H9 (cell line): ENCODE measurements around the gene PCBP2. TPM values are rescaled to one million over a fixed set of nuclear protein-coding genes. Genes with fewer than 3 reads are reported as not detected.
A peak's percentile ranks its signal among the peaks of the same experiment; 100 is the strongest.

ENCODE experiments used
- DNase-seq: peaks from one replicate; pipeline ENCODE4 v3.0.0-alpha.2; 2017
- H2AFZ ChIP-seq: one replicate; pipeline ENCODE4 v1.6.1; 2013; ENCODE audit warnings: mild to moderate bottlenecking, low read length, control low read depth, moderate library complexity
- H2AK5ac ChIP-seq: 2 replicates; pipeline ENCODE4 v1.6.1; 2013; ENCODE audit warnings: low read length, control low read depth, mixed read lengths; ENCODE audit not compliant: insufficient read length
- H2BK120ac ChIP-seq: one replicate; pipeline ENCODE4 v1.6.1; 2013; ENCODE audit warnings: low read depth, mild to moderate bottlenecking, low read length, control low read depth, inconsistent platforms; ENCODE audit not compliant: poor library complexity, severe bottlenecking
- H2BK12ac ChIP-seq: 2 replicates; pipeline ENCODE4 v1.6.1; 2013; ENCODE audit warnings: low read length, control low read depth, mixed read lengths, low read depth; ENCODE audit not compliant: insufficient read length
- H2BK15ac ChIP-seq: 2 replicates; pipeline ENCODE4 v1.6.1; 2013; ENCODE audit warnings: low read depth, low read length, control low read depth
- H2BK20ac ChIP-seq: one replicate; pipeline ENCODE4 v1.6.1; 2013; ENCODE audit warnings: low read depth, mild to moderate bottlenecking, low read length, control low read depth, inconsistent platforms; ENCODE audit not compliant: poor library complexity, severe bottlenecking
- H2BK5ac ChIP-seq: 2 replicates; pipeline ENCODE4 v1.6.1; 2013; ENCODE audit warnings: low read length, control low read depth, mixed read lengths; ENCODE audit not compliant: insufficient read length
- H3K14ac ChIP-seq: 2 replicates; pipeline ENCODE4 v1.6.1; 2013; ENCODE audit warnings: low read length, control low read depth; ENCODE audit not compliant: insufficient read depth
- H3K18ac ChIP-seq: 2 replicates; pipeline ENCODE4 v1.6.1; 2013; ENCODE audit warnings: low read depth, mild to moderate bottlenecking, mixed read lengths, low read length, control low read depth; ENCODE audit not compliant: insufficient read length
- H3K23ac ChIP-seq: 2 replicates; pipeline ENCODE4 v1.6.1; 2013; ENCODE audit warnings: low read length, control low read depth, mixed read lengths, low read depth; ENCODE audit not compliant: insufficient read length
- H3K23me2 ChIP-seq: 2 replicates; pipeline ENCODE4 v1.6.1; 2013; ENCODE audit warnings: low read depth, mild to moderate bottlenecking, mixed read lengths, low read length, control low read depth; ENCODE audit not compliant: insufficient read length, poor library complexity, severe bottlenecking
- H3K27ac ChIP-seq: 2 replicates; pipeline ENCODE4 v1.5.1; 2013; ENCODE audit warnings: low read length, control low read depth, mixed read lengths, low read depth; ENCODE audit not compliant: insufficient read length
- H3K27me3 ChIP-seq: 2 replicates; pipeline ENCODE4 v1.6.1; 2013; ENCODE audit warnings: low read length, control low read depth, inconsistent platforms; ENCODE audit not compliant: insufficient read depth
- H3K4ac ChIP-seq: 2 replicates; pipeline ENCODE4 v1.6.1; 2013; ENCODE audit warnings: low read depth, mild to moderate bottlenecking, control low read depth, inconsistent platforms, low read length, moderate library complexity
- H3K4me1 ChIP-seq: 2 replicates; pipeline ENCODE4 v1.6.1; 2013; ENCODE audit warnings: low read length, control low read depth, inconsistent platforms; ENCODE audit not compliant: insufficient read depth
- H3K4me2 ChIP-seq: 2 replicates; pipeline ENCODE4 v1.6.1; 2013; ENCODE audit warnings: low read length, control low read depth, mixed read lengths; ENCODE audit not compliant: insufficient read length, insufficient read depth
- H3K56ac ChIP-seq: 2 replicates; pipeline ENCODE4 v1.6.1; 2013; ENCODE audit warnings: low read depth, mild to moderate bottlenecking, mixed read lengths, low read length, control low read depth; ENCODE audit not compliant: insufficient read length
- H3K79me1 ChIP-seq: 2 replicates; pipeline ENCODE4 v1.6.1; 2013; ENCODE audit warnings: low read depth, mild to moderate bottlenecking, moderate library complexity, low read length, control low read depth, inconsistent platforms; ENCODE audit not compliant: insufficient read depth, poor library complexity, severe bottlenecking
- H3K79me2 ChIP-seq: 2 replicates; pipeline ENCODE4 v1.6.1; 2013; ENCODE audit warnings: low read length, control low read depth, inconsistent platforms; ENCODE audit not compliant: insufficient read depth
- H3K9ac ChIP-seq: 2 replicates; pipeline ENCODE4 v1.6.1; 2013; ENCODE audit warnings: low read length, control low read depth, mixed read lengths; ENCODE audit not compliant: insufficient read length; ENCODE audit errors: extremely low read depth
- H3K9me3 ChIP-seq: one replicate; pipeline ENCODE4 v1.6.1; 2013; ENCODE audit warnings: low read depth, low read length, inconsistent platforms; ENCODE audit not compliant: control insufficient read depth
- H3T11ph ChIP-seq: one replicate; pipeline ENCODE4 v1.6.1; 2013; ENCODE audit warnings: mild to moderate bottlenecking, low read length, control low read depth, inconsistent platforms
- H4K20me1 ChIP-seq: one replicate; pipeline ENCODE4 v1.6.1; 2013; ENCODE audit not compliant: control insufficient read depth, insufficient read length, insufficient read depth
- H4K5ac ChIP-seq: 2 replicates; pipeline ENCODE4 v1.6.1; 2013; ENCODE audit warnings: low read depth, mild to moderate bottlenecking, mixed read lengths, low read length, control low read depth; ENCODE audit not compliant: insufficient read length
- H4K8ac ChIP-seq: replicated peaks from 2 replicates; pipeline ENCODE4 v1.6.1; 2013; ENCODE audit warnings: low read length, control low read depth, mixed read lengths, low read depth; ENCODE audit not compliant: insufficient read length
- H4K91ac ChIP-seq: 2 replicates; pipeline ENCODE4 v1.6.1; 2013; ENCODE audit warnings: low read depth, mild to moderate bottlenecking, moderate library complexity, mixed read lengths, low read length, control low read depth; ENCODE audit not compliant: insufficient read length
- H3K27ac Mint-ChIP-seq, 3 experiments: 2 replicates in 2 of 3; 3 replicates in 1 of 3; pipeline ENCODE4 v1.8.0; 2020 to 2021; ENCODE audit warnings: mixed read lengths in 3 of 3, mild to moderate bottlenecking in 1 of 3, moderate library complexity in 1 of 3
- H3K27me3 Mint-ChIP-seq: 2 replicates; pipeline ENCODE4 v1.8.0; 2021; ENCODE audit warnings: low read depth, mild to moderate bottlenecking, moderate library complexity, mixed read lengths
- H3K36me3 Mint-ChIP-seq, 3 experiments: 2 replicates in 2 of 3; 3 replicates in 1 of 3; pipeline ENCODE4 v1.8.0; 2020 to 2021; ENCODE audit warnings: low read depth in 3 of 3, mixed read lengths in 3 of 3; ENCODE audit not compliant: insufficient read depth in 1 of 3
- H3K4me1 Mint-ChIP-seq, 2 experiments: 2 replicates each; pipeline ENCODE4 v1.8.0; 2020; ENCODE audit warnings: mixed read lengths in 2 of 2
- H3K4me3 Mint-ChIP-seq, 2 experiments: 2 replicates in 1 of 2; 3 replicates in 1 of 2; pipeline ENCODE4 v1.8.0; 2020 to 2021; ENCODE audit warnings: mild to moderate bottlenecking in 2 of 2, mixed read lengths in 2 of 2, moderate library complexity in 1 of 2
- H3K9me3 Mint-ChIP-seq, 2 experiments: 2 replicates in 1 of 2; 3 replicates in 1 of 2; pipeline ENCODE4 v1.8.0; 2020; ENCODE audit warnings: mild to moderate bottlenecking in 2 of 2, mixed read lengths in 2 of 2, moderate library complexity in 1 of 2
- WGBS: extraction: QIAGEN DNeasy Blood & Tissue Kit; methylation state at CpG from one replicate; pipeline ENCODE4 v1.1.7; 2013; ENCODE audit warnings: missing lambda C conversion rate, low lambda C conversion rate, mixed read lengths; ENCODE audit not compliant: insufficient read length; ENCODE audit errors: extremely low coverage; 5-methylcytosine and 5-hydroxymethylcytosine counted together
- total RNA-seq: library from RNA; stranded (reverse); gene quantifications from 2 replicates; pipeline ENCODE4 v1.2.1, GENCODE V29; 2021
- TF ChIP-seq, protein P1 (sequence below): fragments of 200-600 bp; sonication (generic); conservative IDR thresholded peaks from 3 replicates; pipeline ENCODE4 v1.8.0; 2021; ENCODE audit warnings: antibody characterized with exemption, mild to moderate bottlenecking

Gene PCBP2
- total RNA-seq, 1 experiment from 2014 or later, result 1,207 TPM

DNA sequence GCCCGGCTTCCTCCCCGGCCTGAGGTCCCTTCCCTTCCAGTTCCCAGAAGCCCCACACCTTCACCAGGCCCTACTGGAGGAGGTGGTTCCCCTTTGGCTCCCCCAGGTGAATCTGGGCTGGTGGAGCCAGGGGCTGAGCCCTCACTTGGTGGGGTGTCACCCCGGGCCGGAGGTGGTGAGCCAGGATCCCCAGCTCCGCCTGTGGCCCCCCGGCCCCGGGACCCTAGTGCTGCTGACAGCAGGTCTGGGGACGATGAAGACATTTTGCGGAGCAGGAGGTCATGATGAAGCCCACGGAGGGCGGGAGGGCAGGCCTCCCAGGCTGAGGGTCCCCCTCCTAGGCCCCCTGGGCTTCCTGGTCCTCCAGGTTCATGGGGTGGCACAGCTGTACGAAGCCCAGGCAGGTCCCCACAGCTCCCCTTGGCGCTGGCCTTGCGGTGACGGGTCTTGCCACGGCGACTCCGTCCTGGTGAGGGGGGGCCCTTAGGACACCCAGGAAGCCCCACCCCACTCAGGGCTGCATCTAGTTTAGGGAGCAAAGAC lies 30.8 kb downstream of the PCBP2 start:
- Histone ChIP-seq H3K9me3 (no peaks in the 10 kb centered on the region), H4K20me1 (no peaks in the 10 kb centered on the region), H3K27me3 (no peaks in the 10 kb centered on the region), H3K23me2 (no peaks in the 10 kb centered on the region), H2BK120ac (no peak overlapping the region), H3K14ac (no peak overlapping the region), H2AFZ (no peak overlapping the region), H3K18ac (no peak overlapping the region), H2BK12ac (no peak overlapping the region), H2BK5ac (no peak overlapping the region), H3K27ac (no peak overlapping the region), H3K9ac (no peak overlapping the region), H3K23ac (no peak overlapping the region), H3T11ph (no peak overlapping the region), H4K91ac (no peak overlapping the region), H4K8ac (no peak overlapping the region), H3K56ac (no peak overlapping the region), H3K79me2 (no peaks in the 10 kb centered on the region), H2AK5ac (no peak overlapping the region), H3K4ac (no peak overlapping the region), H2BK15ac (no peak overlapping the region), H2BK20ac (no peak overlapping the region), H3K4me2 (no peak overlapping the region), H3K79me1 (no peaks in the 10 kb centered on the region), H3K4me1 (no peaks in the 10 kb centered on the region), H4K5ac (no peak overlapping the region)
- Mint-ChIP-seq H3K4me1 (peaks cover 18 to 33% of the 10 kb centered on the region in 2 experiments), H3K27me3 (peaks cover 1% of the 10 kb centered on the region; the same call in 1 of the 2 replicates), H3K4me3 (no peak overlapping the region), H3K36me3 (peaks cover 40 to 78% (median 76%) of the 10 kb centered on the region in 3 experiments), H3K27ac (peak overlapping the region in 1 of 3 experiments; percentile 82; a peak in 2 of 7 replicates), H3K9me3 (no peaks in the 10 kb centered on the region)
- WGBS, result no CpG with 5 or more reads among the region's 18 CpGs
- TF ChIP-seq, protein P1, sequence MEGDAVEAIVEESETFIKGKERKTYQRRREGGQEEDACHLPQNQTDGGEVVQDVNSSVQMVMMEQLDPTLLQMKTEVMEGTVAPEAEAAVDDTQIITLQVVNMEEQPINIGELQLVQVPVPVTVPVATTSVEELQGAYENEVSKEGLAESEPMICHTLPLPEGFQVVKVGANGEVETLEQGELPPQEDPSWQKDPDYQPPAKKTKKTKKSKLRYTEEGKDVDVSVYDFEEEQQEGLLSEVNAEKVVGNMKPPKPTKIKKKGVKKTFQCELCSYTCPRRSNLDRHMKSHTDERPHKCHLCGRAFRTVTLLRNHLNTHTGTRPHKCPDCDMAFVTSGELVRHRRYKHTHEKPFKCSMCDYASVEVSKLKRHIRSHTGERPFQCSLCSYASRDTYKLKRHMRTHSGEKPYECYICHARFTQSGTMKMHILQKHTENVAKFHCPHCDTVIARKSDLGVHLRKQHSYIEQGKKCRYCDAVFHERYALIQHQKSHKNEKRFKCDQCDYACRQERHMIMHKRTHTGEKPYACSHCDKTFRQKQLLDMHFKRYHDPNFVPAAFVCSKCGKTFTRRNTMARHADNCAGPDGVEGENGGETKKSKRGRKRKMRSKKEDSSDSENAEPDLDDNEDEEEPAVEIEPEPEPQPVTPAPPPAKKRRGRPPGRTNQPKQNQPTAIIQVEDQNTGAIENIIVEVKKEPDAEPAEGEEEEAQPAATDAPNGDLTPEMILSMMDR, result no peak
- no peak for DNase-seq
